Measurements from ENCODE around the gene SELENOF.
A peak's percentile ranks its signal among the peaks of the same experiment; 100 is the strongest.

Gene SELENOF

DNA sequence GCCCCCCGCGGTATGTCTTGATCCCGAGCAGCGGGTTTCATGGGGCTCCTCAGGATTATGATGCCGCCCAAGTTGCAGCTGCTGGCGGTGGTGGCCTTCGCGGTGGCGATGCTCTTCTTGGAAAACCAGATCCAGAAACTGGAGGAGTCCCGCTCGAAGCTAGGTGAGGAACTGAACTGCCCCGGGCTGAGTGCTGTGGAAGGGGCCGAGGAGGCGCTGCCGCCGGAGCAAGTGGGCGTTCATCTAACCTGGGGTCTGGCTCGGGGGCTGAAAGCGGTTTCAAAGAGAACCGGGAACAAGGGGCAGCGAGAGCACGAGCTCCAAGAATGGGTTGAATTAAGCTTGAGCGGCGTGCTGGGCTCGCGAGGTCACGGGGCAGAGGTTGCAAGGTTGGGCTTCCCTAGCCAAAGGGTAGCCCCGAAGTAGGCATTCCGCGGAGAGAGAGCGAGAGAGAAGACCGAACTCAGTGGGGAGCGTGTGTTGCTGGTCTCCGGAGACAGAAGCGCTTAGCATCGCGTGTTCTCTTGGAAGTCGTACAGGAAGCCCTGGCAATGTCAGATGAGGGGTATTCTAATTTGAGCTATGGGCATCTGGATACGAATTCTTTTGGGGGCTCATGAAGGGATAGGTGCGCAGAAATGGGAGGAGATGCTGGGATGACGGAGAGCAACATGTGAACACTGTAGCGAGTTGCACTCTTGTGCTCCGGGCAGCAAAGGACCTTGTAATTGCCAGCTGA is 1.2 kb upstream of the SELENOF start:
- H2BK120ac ChIP-seq (ENCODE audit: low read depth, low read length): peak overlapping the region; percentile 47
- H4K5ac ChIP-seq (ENCODE audit: low read length): no peak overlapping the region
- peak overlapping the region; percentile 80 for H3K4me3 ChIP-seq (ENCODE audit: low read length)
- peak overlapping the region; percentile 37 for H2BK5ac ChIP-seq (ENCODE audit: low read length)
- peaks cover 5% of the 10 kb centered on the region for H3K4me1 ChIP-seq (ENCODE audit: control insufficient read depth, low read depth, low read length)
- H2BK15ac ChIP-seq (replicated peaks; ENCODE audit: low read depth): peak overlapping the region; percentile 42
- peak overlapping the region; percentile 36 for H3K4ac ChIP-seq (ENCODE audit: low read depth, low read length)
- H3K27ac ChIP-seq (ENCODE audit: low read depth, low read length): peak overlapping the region; percentile 99
- peak overlapping the region; percentile 91 for H3K9ac ChIP-seq (ENCODE audit: low read length)
- peak overlapping the region; percentile 93 for H3K56ac ChIP-seq (ENCODE audit: low read length)
- H3K23ac ChIP-seq (ENCODE audit: low read length): no peak overlapping the region
- DNase-seq: peak; percentile 90
- no peak overlapping the region for H2AK5ac ChIP-seq (ENCODE audit: low read length)
- peak overlapping the region; percentile 99 for H3K4me2 ChIP-seq (ENCODE audit: low read length)
- peak overlapping the region; percentile 99 for H3K18ac ChIP-seq (ENCODE audit: low read length)
- peaks cover 45% of the 10 kb centered on the region for H3K79me2 ChIP-seq (ENCODE audit: control insufficient read depth, insufficient read depth, low read length)
- peak overlapping the region; percentile 14 for H4K8ac ChIP-seq (ENCODE audit: low read depth, low read length)
- WGBS (ENCODE audit: extremely low coverage, insufficient coverage, low lambda C conversion rate): no CpG with 5 or more reads among the region's 43 CpGs
- H3K79me1 ChIP-seq (ENCODE audit: low read length): peaks cover 14% of the 10 kb centered on the region
- no peaks in the 10 kb centered on the region for H3K27me3 ChIP-seq (ENCODE audit: insufficient read depth, low read length, poor library complexity)
- H3K36me3 ChIP-seq (ENCODE audit: control insufficient read depth, insufficient read depth, low read length): no peaks in the 10 kb centered on the region

GRCh38 chr1:86914601-86914997 is 673 bp upstream of the SELENOF start, which contains the start of gene HS2ST1:
Gene HS2ST1 (plus strand): TSS chr1:86914635.
- H3K4me1 ChIP-seq (ENCODE audit: control insufficient read depth, low read depth, low read length): peaks cover 5% of the 10 kb centered on the region
- peak within 1 kb of the TSS; percentile 99 for H3K27ac ChIP-seq (ENCODE audit: low read depth, low read length)
- H3K18ac ChIP-seq (ENCODE audit: low read length): peak within 1 kb of the TSS; percentile 99
- H3K9ac ChIP-seq (ENCODE audit: low read length): peak within 1 kb of the TSS; percentile 99
- H3K4me2 ChIP-seq (ENCODE audit: low read length): peak within 1 kb of the TSS; percentile 99
- DNase-seq: no peak
- H3K79me1 ChIP-seq (ENCODE audit: low read length): peaks cover 14% of the 10 kb centered on the region
- peak within 1 kb of the TSS; percentile 47 for H2BK120ac ChIP-seq (ENCODE audit: low read depth, low read length)
- H3K4me3 ChIP-seq (ENCODE audit: low read length): peak within 1 kb of the TSS; percentile 97
- no peak within 1 kb of the TSS for H3K23ac ChIP-seq (ENCODE audit: low read length)
- H4K5ac ChIP-seq (ENCODE audit: low read length): peak within 1 kb of the TSS; percentile 72
- H3K79me2 ChIP-seq (ENCODE audit: control insufficient read depth, insufficient read depth, low read length): peaks cover 50% of the 10 kb centered on the region
- H3K56ac ChIP-seq (ENCODE audit: low read length): peak within 1 kb of the TSS; percentile 99
- H2BK15ac ChIP-seq (replicated peaks; ENCODE audit: low read depth): peak within 1 kb of the TSS; percentile 42
- no peaks in the 10 kb centered on the region for H3K27me3 ChIP-seq (ENCODE audit: insufficient read depth, low read length, poor library complexity)
- H3K4ac ChIP-seq (ENCODE audit: low read depth, low read length): peak within 1 kb of the TSS; percentile 36
- no peaks in the 10 kb centered on the region for H3K36me3 ChIP-seq (ENCODE audit: control insufficient read depth, insufficient read depth, low read length)
- H2AK5ac ChIP-seq (ENCODE audit: low read length): no peak within 1 kb of the TSS
- peak within 1 kb of the TSS; percentile 14 for H4K8ac ChIP-seq (ENCODE audit: low read depth, low read length)
- WGBS (ENCODE audit: extremely low coverage, insufficient coverage, low lambda C conversion rate): no CpG with 5 or more reads among the region's 45 CpGs
- peak within 1 kb of the TSS; percentile 66 for H2BK5ac ChIP-seq (ENCODE audit: low read length)

DNA sequence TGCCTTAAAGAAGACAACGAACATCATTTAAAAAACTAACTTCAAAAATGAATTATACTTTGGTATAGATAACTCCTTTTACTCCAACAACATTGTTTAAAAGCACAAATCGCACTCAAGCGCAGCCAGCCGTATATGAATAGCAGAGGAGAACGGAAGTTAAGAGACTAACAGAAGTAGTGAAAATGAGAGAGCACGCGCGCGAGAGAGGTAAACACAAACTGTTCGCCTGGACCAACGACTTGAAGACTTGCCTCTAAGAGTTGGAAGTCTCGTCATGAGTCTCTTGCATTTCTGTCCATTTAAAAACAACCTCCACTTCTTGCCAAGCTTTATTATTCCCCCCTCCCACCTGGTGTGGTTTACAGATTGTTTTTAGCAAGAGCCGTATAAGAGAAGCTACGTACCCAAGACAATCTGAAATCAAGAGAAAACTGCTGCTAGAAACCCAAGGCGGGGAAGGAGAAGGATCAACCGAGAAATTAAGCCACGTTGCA is 479 bp downstream of the SELENOF start:
- no peak overlapping the region for H2AK5ac ChIP-seq (ENCODE audit: low read length)
- H3K4ac ChIP-seq (ENCODE audit: low read depth, low read length): peak overlapping the region; percentile 28
- H3K79me1 ChIP-seq (ENCODE audit: low read length): peaks cover 14% of the 10 kb centered on the region
- H3K4me2 ChIP-seq (ENCODE audit: low read length): peak overlapping the region; percentile 7
- no CpG with 5 or more reads among the region's 17 CpGs for WGBS (ENCODE audit: extremely low coverage, insufficient coverage, low lambda C conversion rate)
- no peak overlapping the region for H4K8ac ChIP-seq (ENCODE audit: low read depth, low read length)
- H3K18ac ChIP-seq (ENCODE audit: low read length): peak overlapping the region; percentile 62
- peak overlapping the region; percentile 97 for H3K4me3 ChIP-seq (ENCODE audit: low read length)
- DNase-seq: no peak
- H3K36me3 ChIP-seq (ENCODE audit: control insufficient read depth, insufficient read depth, low read length): no peaks in the 10 kb centered on the region
- H2BK120ac ChIP-seq (ENCODE audit: low read depth, low read length): no peak overlapping the region
- peak overlapping the region; percentile 99 for H3K56ac ChIP-seq (ENCODE audit: low read length)
- no peak overlapping the region for H3K23ac ChIP-seq (ENCODE audit: low read length)
- peaks cover 59% of the 10 kb centered on the region for H3K79me2 ChIP-seq (ENCODE audit: control insufficient read depth, insufficient read depth, low read length)
- H3K27me3 ChIP-seq (ENCODE audit: insufficient read depth, low read length, poor library complexity): no peaks in the 10 kb centered on the region
- peak overlapping the region; percentile 99 for H3K9ac ChIP-seq (ENCODE audit: low read length)
- peak overlapping the region; percentile 9 for H3K27ac ChIP-seq (ENCODE audit: low read depth, low read length)
- peaks cover 5% of the 10 kb centered on the region for H3K4me1 ChIP-seq (ENCODE audit: control insufficient read depth, low read depth, low read length)
- H4K5ac ChIP-seq (ENCODE audit: low read length): peak overlapping the region; percentile 72
- no peak overlapping the region for H2BK15ac ChIP-seq (replicated peaks; ENCODE audit: low read depth)
- peak overlapping the region; percentile 66 for H2BK5ac ChIP-seq (ENCODE audit: low read length)

- H2BK5ac ChIP-seq (ENCODE audit: low read length): no peak overlapping the region
- H2AK5ac ChIP-seq (ENCODE audit: low read length): no peak overlapping the region
- H3K27me3 ChIP-seq (ENCODE audit: insufficient read depth, low read length, poor library complexity): no peaks in the 10 kb centered on the region
- H3K79me2 ChIP-seq (ENCODE audit: control insufficient read depth, insufficient read depth, low read length): peaks cover 67% of the 10 kb centered on the region
- H3K9ac ChIP-seq (ENCODE audit: low read length): peak overlapping the region; percentile 99
- H3K4me1 ChIP-seq (ENCODE audit: control insufficient read depth, low read depth, low read length): peaks cover 5% of the 10 kb centered on the region
- DNase-seq: no peak
- H3K23ac ChIP-seq (ENCODE audit: low read length): no peak overlapping the region
- no CpG with 5 or more reads among the region's 6 CpGs for WGBS (ENCODE audit: extremely low coverage, insufficient coverage, low lambda C conversion rate)
- no peak overlapping the region for H2BK120ac ChIP-seq (ENCODE audit: low read depth, low read length)
- H3K56ac ChIP-seq (ENCODE audit: low read length): peak overlapping the region; percentile 11
- H3K4me2 ChIP-seq (ENCODE audit: low read length): peak overlapping the region; percentile 38
- no peak overlapping the region for H3K27ac ChIP-seq (ENCODE audit: low read depth, low read length)
- no peak overlapping the region for H3K4ac ChIP-seq (ENCODE audit: low read depth, low read length)
- H3K36me3 ChIP-seq (ENCODE audit: control insufficient read depth, insufficient read depth, low read length): no peaks in the 10 kb centered on the region
- H3K79me1 ChIP-seq (ENCODE audit: low read length): peaks cover 15% of the 10 kb centered on the region
- H3K18ac ChIP-seq (ENCODE audit: low read length): no peak overlapping the region
- H4K5ac ChIP-seq (ENCODE audit: low read length): no peak overlapping the region
- no peak overlapping the region for H3K4me3 ChIP-seq (ENCODE audit: low read length)
- H4K8ac ChIP-seq (ENCODE audit: low read depth, low read length): no peak overlapping the region
- H2BK15ac ChIP-seq (replicated peaks; ENCODE audit: low read depth): no peak overlapping the region
Observed at GRCh38 chr1:86912281-86912900, 1.5 kb downstream of the SELENOF start.

DNA sequence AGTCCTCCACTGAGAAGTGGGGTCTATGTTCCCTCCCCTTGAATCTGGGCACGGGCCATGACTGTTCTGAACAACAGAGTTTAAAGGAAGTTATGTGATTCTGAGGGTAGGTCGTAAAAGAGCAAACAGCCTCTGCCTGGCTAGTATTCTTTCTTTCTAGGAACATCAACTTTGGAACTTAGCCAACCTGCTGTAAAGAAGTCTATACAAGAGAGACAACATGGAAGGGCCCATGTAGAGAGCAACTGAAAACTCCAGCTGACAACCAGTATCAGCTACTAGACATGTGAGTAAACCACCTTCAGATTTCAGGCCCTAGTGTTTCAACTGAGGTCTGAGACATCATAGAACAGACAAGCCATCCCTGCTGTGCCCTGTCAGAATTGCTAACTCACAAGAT is 7.5 kb downstream of the SELENOF start:
- WGBS (ENCODE audit: extremely low coverage, insufficient coverage, low lambda C conversion rate): no CpG with 5 or more reads among the region's 2 CpGs
- no peak overlapping the region for H3K23ac ChIP-seq (ENCODE audit: low read length)
- no peak overlapping the region for H4K5ac ChIP-seq (ENCODE audit: low read length)
- no peak for DNase-seq
- peaks cover 12% of the 10 kb centered on the region for H3K79me1 ChIP-seq (ENCODE audit: low read length)
- no peaks in the 10 kb centered on the region for H3K27me3 ChIP-seq (ENCODE audit: insufficient read depth, low read length, poor library complexity)
- H3K4ac ChIP-seq (ENCODE audit: low read depth, low read length): no peak overlapping the region
- no peaks in the 10 kb centered on the region for H3K4me1 ChIP-seq (ENCODE audit: control insufficient read depth, low read depth, low read length)
- H2BK5ac ChIP-seq (ENCODE audit: low read length): no peak overlapping the region
- no peak overlapping the region for H3K4me3 ChIP-seq (ENCODE audit: low read length)
- no peak overlapping the region for H3K4me2 ChIP-seq (ENCODE audit: low read length)
- H3K36me3 ChIP-seq (ENCODE audit: control insufficient read depth, insufficient read depth, low read length): no peaks in the 10 kb centered on the region
- H2AK5ac ChIP-seq (ENCODE audit: low read length): no peak overlapping the region
- no peak overlapping the region for H2BK120ac ChIP-seq (ENCODE audit: low read depth, low read length)
- no peak overlapping the region for H3K9ac ChIP-seq (ENCODE audit: low read length)
- no peak overlapping the region for H3K56ac ChIP-seq (ENCODE audit: low read length)
- no peak overlapping the region for H3K27ac ChIP-seq (ENCODE audit: low read depth, low read length)
- no peak overlapping the region for H2BK15ac ChIP-seq (replicated peaks; ENCODE audit: low read depth)
- no peak overlapping the region for H3K18ac ChIP-seq (ENCODE audit: low read length)
- H3K79me2 ChIP-seq (ENCODE audit: control insufficient read depth, insufficient read depth, low read length): peaks cover 66% of the 10 kb centered on the region
- no peak overlapping the region for H4K8ac ChIP-seq (ENCODE audit: low read depth, low read length)

All from mesendoderm (in vitro differentiated cells).